Lower leg skin (tissue), 4 donors: ENCODE data around the gene ATP1B2. TPM values are rescaled to one million over a fixed set of nuclear protein-coding genes. Genes with fewer than 3 reads are reported as not detected.
"Not testable (repeated sequence)": the region's sequence is repeated elsewhere in the genome, so short reads cannot be mapped to it uniquely, and the experiment has no call there.

Experiments
- DNase-seq, 2 donors: peaks; one replicate each; pipeline ENCODE4 v3.0.0-alpha.2; 2019; ENCODE audit warnings: low spot score in 2 of 2
- H3K4me3 ChIP-seq: fragments of 200-600 bp; sonication (generic); 2 replicates; pipeline ENCODE4 v1.5.1; 2017; ENCODE audit warnings: mild to moderate bottlenecking, low read depth; ENCODE audit not compliant: poor library complexity, severe bottlenecking
- CTCF ChIP-seq, 3 donors: fragments of 450-650 bp; IDR thresholded peaks; one replicate each; pipeline ENCODE4 v1.5.1; 2016; ENCODE audit warnings: antibody characterized with exemption in 3 of 3, mild to moderate bottlenecking in 3 of 3, moderate library complexity in 2 of 3
- POLR2A ChIP-seq, 2 donors: fragments of 450-650 bp; IDR thresholded peaks; one replicate each; pipeline ENCODE4 v1.6.1; 2016 to 2017; ENCODE audit warnings: antibody characterized with exemption in 2 of 2, mild to moderate bottlenecking in 1 of 2, moderate library complexity in 1 of 2
- WGBS, 2 donors: methylation state at CpG; one replicate each; pipeline ENCODE4 v1.1.5; 2018; 5-methylcytosine and 5-hydroxymethylcytosine counted together
- intact Hi-C: fragments of 100-400 bp; cut with DNase I; formaldehyde crosslinking; loops from one replicate; pipeline ENCODE4 v1.15.0; 2023; ENCODE audit warnings: low total_unique reads
- total RNA-seq, 4 donors: library from RNA; depleted of rRNA; stranded (reverse); fragments of >200 nt; gene quantifications; one replicate each; pipeline ENCODE4 v1.1.0, GENCODE V29; 2016

The ATP1B2 gene
- total RNA-seq, 4 donors from 2014 or later = 0.42 to 3.0 (median 0.46) TPM; not detected in 1

- DNase-seq = no peak
- intact Hi-C loops = no loop called here
- H3K4me3 ChIP-seq = no peak overlapping the region
- WGBS, 2 donors = 92 to 97% methylated on average over 17 to 24 of the region's 26 CpGs
- no peak for TF ChIP-seq CTCF (IDR thresholded peaks at IDR 0.05)
- TF ChIP-seq POLR2A (IDR thresholded peaks at IDR 0.05) = no peak
Observed at GRCh38 chr17:7640783-7641182, 9.9 kb upstream of the ATP1B2 start.

- DNase-seq, intact Hi-C loops, H3K4me3 ChIP-seq: not testable (repeated sequence)
- WGBS, 2 donors = 63 to 67% methylated on average over 7 of the region's 7 CpGs
Observed at GRCh38 chr17:7641635-7642034, 9.1 kb upstream of the ATP1B2 start.

- WGBS, 2 donors = 85 to 88% methylated on average over 4 of the region's 4 CpGs
Observed at GRCh38 chr17:7644775-7645174, 6.0 kb upstream of the ATP1B2 start.

GRCh38 chr17:7646457-7646856 lies 4.3 kb upstream of the ATP1B2 start:
- H3K4me3 ChIP-seq = no peak overlapping the region
- intact Hi-C loops = no loop called here
- DNase-seq = no peak
- no peak for TF ChIP-seq CTCF (IDR thresholded peaks at IDR 0.05)
- TF ChIP-seq POLR2A (IDR thresholded peaks at IDR 0.05) = no peak
- 78 to 79% methylated on average over 8 to 9 of the region's 9 CpGs for WGBS, 2 donors

More at GRCh38 chr17:7644775-7645174, 6.0 kb upstream of the ATP1B2 start:
- H3K4me3 ChIP-seq = no peak overlapping the region
- TF ChIP-seq POLR2A (IDR thresholded peaks at IDR 0.05) = no peak
- no peak for TF ChIP-seq CTCF (IDR thresholded peaks at IDR 0.05)
- no peak for DNase-seq
- intact Hi-C loops = no loop called here

GRCh38 chr17:7647018-7647417 lies 3.7 kb upstream of the ATP1B2 start:
- H3K4me3 ChIP-seq = no peak overlapping the region
- 75 to 77% methylated on average over 4 of the region's 4 CpGs for WGBS, 2 donors
- intact Hi-C loops = no loop called here
- TF ChIP-seq CTCF (IDR thresholded peaks at IDR 0.05) = no peak
- TF ChIP-seq POLR2A (IDR thresholded peaks at IDR 0.05) = no peak
- DNase-seq = no peak

GRCh38 chr17:7651097-7651664 lies 455 bp downstream of the ATP1B2 start:
- no peak for TF ChIP-seq POLR2A (IDR thresholded peaks at IDR 0.05)
- no peak for TF ChIP-seq CTCF (IDR thresholded peaks at IDR 0.05)
- H3K4me3 ChIP-seq = peak overlapping the region; percentile 16
- 0 to 2% methylated on average over 27 to 40 of the region's 45 CpGs for WGBS, 2 donors
- intact Hi-C loops = no loop called here
- no peak for DNase-seq
